Astrocyte (in vitro differentiated cells and primary cell): Measurements from ENCODE around the gene ALG6.

Source experiments
- EZH2 ChIP-seq: IDR thresholded peaks from 2 replicates; pipeline ENCODE4 v1.6.1; 2012; ENCODE audit warnings: mild to moderate bottlenecking, low read length, inconsistent platforms; ENCODE audit not compliant: insufficient read depth
- TF ChIP-seq, protein P1 (sequence below): IDR thresholded peaks from 2 replicates; pipeline ENCODE4 v1.5.1; 2011; ENCODE audit warnings: low read depth, mild to moderate bottlenecking, inconsistent platforms, low read length, moderate library complexity; ENCODE audit not compliant: insufficient read depth

- TF ChIP-seq, protein P1, sequence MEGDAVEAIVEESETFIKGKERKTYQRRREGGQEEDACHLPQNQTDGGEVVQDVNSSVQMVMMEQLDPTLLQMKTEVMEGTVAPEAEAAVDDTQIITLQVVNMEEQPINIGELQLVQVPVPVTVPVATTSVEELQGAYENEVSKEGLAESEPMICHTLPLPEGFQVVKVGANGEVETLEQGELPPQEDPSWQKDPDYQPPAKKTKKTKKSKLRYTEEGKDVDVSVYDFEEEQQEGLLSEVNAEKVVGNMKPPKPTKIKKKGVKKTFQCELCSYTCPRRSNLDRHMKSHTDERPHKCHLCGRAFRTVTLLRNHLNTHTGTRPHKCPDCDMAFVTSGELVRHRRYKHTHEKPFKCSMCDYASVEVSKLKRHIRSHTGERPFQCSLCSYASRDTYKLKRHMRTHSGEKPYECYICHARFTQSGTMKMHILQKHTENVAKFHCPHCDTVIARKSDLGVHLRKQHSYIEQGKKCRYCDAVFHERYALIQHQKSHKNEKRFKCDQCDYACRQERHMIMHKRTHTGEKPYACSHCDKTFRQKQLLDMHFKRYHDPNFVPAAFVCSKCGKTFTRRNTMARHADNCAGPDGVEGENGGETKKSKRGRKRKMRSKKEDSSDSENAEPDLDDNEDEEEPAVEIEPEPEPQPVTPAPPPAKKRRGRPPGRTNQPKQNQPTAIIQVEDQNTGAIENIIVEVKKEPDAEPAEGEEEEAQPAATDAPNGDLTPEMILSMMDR: no peak
- no peak for TF ChIP-seq EZH2
Observed at GRCh38 chr1:63405987-63406386, 38.6 kb downstream of the ALG6 start.
